ENCODE results near the gene GJA1. TPM values are rescaled to one million over a fixed set of nuclear protein-coding genes. Genes with fewer than 3 reads are reported as not detected.

GJA1 gene
- total and polyA plus RNA-seq, 2 of the 8 experiments (the other 6 are each of a cell fraction or from before 2014, with no cell fraction given) = 468 to 795 TPM

DNA sequence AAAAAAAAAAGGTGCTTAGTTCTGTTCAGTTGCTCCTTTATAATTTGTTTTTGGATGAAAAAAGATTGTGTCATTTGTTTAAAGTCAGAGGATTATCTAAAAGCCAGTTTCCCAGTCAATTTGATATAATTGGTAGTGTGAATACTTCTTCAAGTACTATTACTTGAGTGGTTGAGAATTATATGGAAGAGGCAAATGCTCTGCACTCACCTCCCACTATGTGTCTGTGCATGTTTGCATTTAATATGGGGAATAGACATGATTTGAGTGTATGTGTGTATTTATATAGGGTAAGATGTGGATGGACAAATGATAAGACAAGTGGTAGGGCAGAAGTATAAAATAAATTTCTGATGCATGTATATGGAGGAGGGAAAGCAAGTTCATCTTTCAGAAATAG lies 15.8 kb downstream of the GJA1 start (continued):
- no peak for TF ChIP-seq CHD1 (IDR thresholded peaks at IDR 0.05; ENCODE audit: low read depth, low read length)
